ENCODE measurements around the gene SIRT3. TPM values are rescaled to one million over a fixed set of nuclear protein-coding genes. Genes with fewer than 3 reads are reported as not detected.
"Not testable (repeated sequence)": the region's sequence is repeated elsewhere in the genome, so short reads cannot be mapped to it uniquely, and the experiment has no call there.

The SIRT3 gene
- total RNA-seq, 2 experiments from 2014 or later, result 12.8 to 15.9 TPM

DNA sequence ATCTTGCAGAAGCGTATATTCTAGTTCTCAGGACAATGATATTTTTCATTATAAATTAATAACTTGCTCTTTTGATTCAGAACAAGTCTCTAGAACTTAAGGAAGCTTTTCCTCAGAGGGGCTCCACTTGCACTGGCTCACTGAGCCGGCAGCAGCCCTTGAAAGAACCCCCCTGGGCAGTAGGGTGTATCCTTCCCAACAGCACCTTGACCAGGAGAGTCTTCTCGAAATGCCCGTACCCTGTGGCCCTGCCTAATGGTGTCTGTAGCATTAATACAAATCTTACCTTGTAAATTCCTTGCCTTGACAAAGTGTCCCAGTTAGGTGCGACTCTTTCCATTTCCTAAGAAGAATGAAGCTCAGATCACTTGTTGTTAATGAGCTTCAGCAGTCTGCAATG, 14.1 kb upstream of the SIRT3 start:
- Mint-ChIP-seq H3K27me3 (no peaks in the 10 kb centered on the region), H3K27ac (no peak overlapping the region), H3K9me3 (ENCODE audit: low read depth) (no peaks in the 10 kb centered on the region), H3K4me3 (no peak overlapping the region), H3K36me3 (peaks cover 53% of the 10 kb centered on the region), H3K4me1 (peaks cover 14% of the 10 kb centered on the region)
- CTCF ChIA-PET, result interaction anchor here (0.7 to 4.7 kb wide), 34 partner anchors 9 to 268 kb away, joined by 3 to 45 read pairs (median 7); partner anchors contain the start of genes BET1L, IFITM2, IFITM5 and NLRP6
- ATAC-seq (no peak), DNase-seq (no peak)

DNA sequence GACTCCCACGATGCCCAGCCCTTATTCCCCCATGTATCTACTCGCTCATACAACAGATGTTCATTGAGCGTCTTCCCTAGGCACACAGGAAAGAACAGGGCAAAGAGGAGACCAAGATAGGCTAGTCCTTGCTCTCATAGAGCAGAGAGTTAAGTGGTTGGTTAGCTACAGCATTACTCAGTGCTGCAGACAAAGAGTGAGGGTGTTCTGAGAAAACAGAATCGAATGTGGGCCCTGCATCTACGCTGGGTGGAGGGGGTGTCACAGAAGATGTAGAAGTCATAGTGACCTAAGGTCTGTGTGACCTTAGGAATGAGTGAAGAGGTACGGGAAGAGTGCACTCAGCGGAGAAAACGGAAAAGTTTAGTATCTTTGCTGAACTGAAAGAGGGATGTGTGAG, 12.9 kb upstream of the SIRT3 start:
- Mint-ChIP-seq H3K27ac (no peak overlapping the region), H3K27me3 (no peaks in the 10 kb centered on the region), H3K4me3 (no peak overlapping the region), H3K9me3 (ENCODE audit: low read depth) (no peaks in the 10 kb centered on the region), H3K4me1 (peaks cover 22% of the 10 kb centered on the region), H3K36me3 (peaks cover 59% of the 10 kb centered on the region)
- ATAC-seq (no peak), DNase-seq (no peak)
- CTCF ChIA-PET, result interaction anchor here (0.8 to 4.7 kb wide), 7 partner anchors 11 to 199 kb away, joined by 3 to 45 read pairs (median 5); partner anchors contain the start of gene PSMD13

DNA sequence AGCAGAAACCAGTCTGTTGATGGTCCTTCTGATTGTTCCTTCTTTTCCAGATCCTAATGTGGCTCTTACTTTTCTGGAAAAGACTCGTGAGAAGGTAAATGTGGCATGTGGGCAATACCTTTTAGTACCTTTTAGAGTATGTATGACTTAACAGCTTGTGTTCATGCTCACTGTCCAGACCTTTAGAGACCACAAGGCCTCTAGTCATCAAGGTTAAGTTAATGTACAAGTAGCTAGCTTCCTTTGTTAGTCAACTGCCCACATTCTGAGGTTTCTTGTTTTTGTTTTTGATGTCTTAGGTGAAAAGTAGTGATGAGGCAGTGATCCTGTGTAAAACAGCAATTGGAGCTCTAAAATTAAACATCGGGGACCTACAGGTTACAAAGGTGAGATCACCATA, 8.2 kb upstream of the SIRT3 start:
- no peak for DNase-seq
- Mint-ChIP-seq H3K36me3 (peaks cover 65% of the 10 kb centered on the region), H3K9me3 (ENCODE audit: low read depth) (no peaks in the 10 kb centered on the region), H3K27me3 (no peaks in the 10 kb centered on the region), H3K4me1 (peaks cover 45% of the 10 kb centered on the region), H3K27ac (peak overlapping the region; percentile 71), H3K4me3 (no peak overlapping the region)
- CTCF ChIA-PET, result interaction anchor here (0.7 to 1.3 kb wide), 5 partner anchors 19 to 115 kb away, joined by 3 to 4 read pairs (median 3); no protein-coding TSS in a partner anchor
- ATAC-seq, result peak; percentile 68

DNA sequence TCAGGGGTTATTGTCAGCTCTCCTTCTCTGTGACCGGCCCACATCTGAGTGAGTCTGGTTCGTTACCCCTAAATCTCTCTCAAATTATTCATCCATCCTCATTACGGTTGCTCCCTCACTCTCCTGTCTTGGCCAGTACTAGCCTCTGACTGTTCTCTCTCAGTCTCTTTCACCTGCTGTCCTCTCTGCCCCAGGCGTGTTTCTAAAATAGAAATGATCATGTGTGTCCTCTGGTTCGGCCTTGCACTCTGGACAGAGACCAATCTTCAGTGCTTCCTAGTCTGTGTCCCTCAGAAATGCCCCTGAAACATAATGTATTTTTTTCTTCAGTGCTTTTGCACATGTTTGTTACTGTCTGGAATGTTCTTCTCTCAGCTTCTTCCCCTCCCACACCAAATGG, 5.5 kb upstream of the SIRT3 start:
- Mint-ChIP-seq H3K27ac (peak overlapping the region; percentile 2), H3K36me3 (peaks cover 45% of the 10 kb centered on the region), H3K27me3 (no peaks in the 10 kb centered on the region), H3K4me3 (no peak overlapping the region), H3K9me3 (ENCODE audit: low read depth) (no peaks in the 10 kb centered on the region), H3K4me1 (peaks cover 61% of the 10 kb centered on the region)
- ATAC-seq, result no peak
- CTCF ChIA-PET, result interaction anchor here (0.9 to 3.4 kb wide), 3 partner anchors 9 to 39 kb away, joined by 4 to 13 read pairs (median 4); no protein-coding TSS in a partner anchor
- DNase-seq, result no peak

GRCh38 chr11:240315-240714, 4.2 kb upstream of the SIRT3 start:
- peaks cover 62% of the 10 kb centered on the region for H3K4me1 Mint-ChIP-seq
- DNase-seq, result no peak
- H3K9me3 Mint-ChIP-seq (ENCODE audit: low read depth), result no peaks in the 10 kb centered on the region
- H3K4me3 Mint-ChIP-seq, result no peak overlapping the region
- H3K36me3 Mint-ChIP-seq, result peaks cover 35% of the 10 kb centered on the region
- no peak overlapping the region for H3K27ac Mint-ChIP-seq
- no peaks in the 10 kb centered on the region for H3K27me3 Mint-ChIP-seq
- CTCF ChIA-PET, result interaction anchor here (0.6 to 3.4 kb wide), 3 partner anchors 10 to 183 kb away, joined by 3 to 13 read pairs (median 3); no protein-coding TSS in a partner anchor
- ATAC-seq, result no peak

- CTCF ChIA-PET, result interaction anchor here (0.6 to 2.4 kb wide), 5 partner anchors 10 to 169 kb away, joined by 3 to 19 read pairs (median 5); partner anchors contain the start of genes BET1L and RIC8A
- Mint-ChIP-seq H3K4me1 (peaks cover 51% of the 10 kb centered on the region), H3K27ac (peak overlapping the region; percentile 40), H3K4me3 (peak overlapping the region; percentile 32), H3K36me3 (peaks cover 24% of the 10 kb centered on the region)
- not testable (repeated sequence) for H3K9me3 Mint-ChIP-seq (ENCODE audit: low read depth); H3K27me3 Mint-ChIP-seq; DNase-seq; ATAC-seq
Observed at GRCh38 chr11:238346-238745, 2.2 kb upstream of the SIRT3 start.

DNA sequence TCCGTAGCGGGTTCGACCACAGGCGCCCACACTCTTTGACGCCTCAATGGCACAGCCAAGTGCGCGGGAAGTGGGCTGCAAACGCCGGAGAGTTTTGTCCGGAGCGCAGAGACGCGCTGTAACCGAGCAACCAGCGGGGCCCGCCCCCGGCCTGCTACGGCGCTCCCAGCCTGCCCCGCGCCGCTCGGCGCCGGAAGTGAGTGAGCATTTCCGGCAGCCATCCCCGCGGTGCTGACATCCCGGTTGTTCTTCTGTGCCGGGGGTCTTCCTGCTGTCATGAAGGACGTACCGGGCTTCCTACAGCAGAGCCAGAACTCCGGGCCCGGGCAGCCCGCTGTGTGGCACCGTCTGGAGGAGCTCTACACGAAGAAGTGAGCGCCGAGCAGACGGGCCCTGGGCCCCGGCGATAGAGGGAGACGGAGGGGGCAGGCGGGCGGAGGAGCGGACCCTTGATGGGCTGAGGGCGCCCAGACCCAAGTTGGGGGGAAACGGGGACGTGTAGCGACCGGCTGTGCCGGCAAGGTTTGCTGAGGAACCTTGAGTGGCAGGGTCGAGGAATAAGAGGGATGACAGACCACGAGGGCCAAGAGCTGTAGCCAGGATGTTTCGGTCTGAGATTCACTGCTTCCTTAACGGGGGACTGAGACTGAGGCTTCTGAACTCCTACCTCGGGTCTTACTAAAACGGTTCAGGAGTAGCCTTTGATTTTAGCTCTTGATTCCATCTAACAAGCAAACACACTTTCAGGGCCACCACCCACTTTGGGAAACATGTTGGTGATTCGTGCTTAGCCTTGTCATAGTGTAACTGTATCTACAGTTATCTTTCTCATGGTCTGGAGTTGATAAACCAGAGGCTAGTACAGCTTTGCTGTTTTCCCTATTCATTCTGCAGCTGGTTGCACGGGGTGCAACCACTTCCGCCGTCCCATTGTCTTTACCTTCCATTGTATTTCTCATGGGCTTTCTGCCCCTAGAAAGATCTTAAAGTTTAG, 929 bp upstream of the SIRT3 start, which contains the start of gene PSMD13:
Gene PSMD13 (plus strand): TSS at position 203 of the 994 bp plus-strand sequence. CDS start 74 bp downstream, at position 277.
- peaks cover 14% of the 10 kb centered on the region for H3K36me3 Mint-ChIP-seq
- H3K4me1 Mint-ChIP-seq, result peaks cover 46% of the 10 kb centered on the region
- H3K27me3 Mint-ChIP-seq, result no peaks in the 10 kb centered on the region
- peak; percentile 92 for DNase-seq
- no peaks in the 10 kb centered on the region for H3K9me3 Mint-ChIP-seq (ENCODE audit: low read depth)
- H3K27ac Mint-ChIP-seq, result peak within 1 kb of the TSS; percentile 99
- CTCF ChIA-PET, result interaction anchor here (0.5 to 2.4 kb wide), 9 partner anchors 11 to 479 kb away, joined by 3 to 19 read pairs (median 4); partner anchors contain the start of genes BET1L and RIC8A
- ATAC-seq, result peak; percentile 89
- H3K4me3 Mint-ChIP-seq, result peak within 1 kb of the TSS; percentile 83

GRCh38 chr11:235609-235996, 539 bp downstream of the SIRT3 start:
- ATAC-seq (peak; percentile 11), DNase-seq (peak; percentile 74)
- peak overlapping the region; percentile 79 for H3K27ac Mint-ChIP-seq
- H3K9me3 Mint-ChIP-seq (ENCODE audit: low read depth), result no peaks in the 10 kb centered on the region
- H3K36me3 Mint-ChIP-seq, result peaks cover 3% of the 10 kb centered on the region
- peak overlapping the region; percentile 83 for H3K4me3 Mint-ChIP-seq
- H3K27me3 Mint-ChIP-seq, result no peaks in the 10 kb centered on the region
- peaks cover 36% of the 10 kb centered on the region for H3K4me1 Mint-ChIP-seq
- CTCF ChIA-PET, result interaction anchor here (0.6 to 2.2 kb wide), 6 partner anchors 16 to 32 kb away, joined by 3 to 7 read pairs (median 3); partner anchors contain the start of genes BET1L and RIC8A

GRCh38 chr11:235180-235579, 962 bp downstream of the SIRT3 start:
- H3K27me3 Mint-ChIP-seq, result no peaks in the 10 kb centered on the region
- ATAC-seq (no peak), DNase-seq (no peak)
- CTCF ChIA-PET, result interaction anchor here (0.6 to 2.2 kb wide), 5 partner anchors 16 to 32 kb away, joined by 3 to 7 read pairs (median 3); partner anchors contain the start of genes BET1L and RIC8A
- no peaks in the 10 kb centered on the region for H3K9me3 Mint-ChIP-seq (ENCODE audit: low read depth)
- H3K4me1 Mint-ChIP-seq, result peaks cover 33% of the 10 kb centered on the region
- H3K4me3 Mint-ChIP-seq, result peak overlapping the region; percentile 83
- no peaks in the 10 kb centered on the region for H3K36me3 Mint-ChIP-seq
- peak overlapping the region; percentile 79 for H3K27ac Mint-ChIP-seq

- ATAC-seq (no peak), DNase-seq (no peak)
- peaks cover 13% of the 10 kb centered on the region for H3K4me1 Mint-ChIP-seq
- CTCF ChIA-PET, result no interaction called here
- no peaks in the 10 kb centered on the region for H3K36me3 Mint-ChIP-seq
- H3K27me3 Mint-ChIP-seq, result no peaks in the 10 kb centered on the region
- no peak overlapping the region for H3K27ac Mint-ChIP-seq
- H3K4me3 Mint-ChIP-seq, result no peak overlapping the region
- no peaks in the 10 kb centered on the region for H3K9me3 Mint-ChIP-seq (ENCODE audit: low read depth)
Observed at GRCh38 chr11:232783-233565, 3.2 kb downstream of the SIRT3 start.

GRCh38 chr11:230431-230830, 5.7 kb downstream of the SIRT3 start:
- no peak for DNase-seq
- H3K4me1 Mint-ChIP-seq, result peaks cover 12% of the 10 kb centered on the region
- CTCF ChIA-PET, result interaction anchor here (2.3 kb wide), 1 partner anchor 20 kb away, joined by 7 read pairs; no protein-coding TSS in a partner anchor
- no peak overlapping the region for H3K27ac Mint-ChIP-seq
- H3K36me3 Mint-ChIP-seq, result no peaks in the 10 kb centered on the region
- H3K27me3 Mint-ChIP-seq, result no peaks in the 10 kb centered on the region
- no peak overlapping the region for H3K4me3 Mint-ChIP-seq
- no peaks in the 10 kb centered on the region for H3K9me3 Mint-ChIP-seq (ENCODE audit: low read depth)
- ATAC-seq, result no peak

DNA sequence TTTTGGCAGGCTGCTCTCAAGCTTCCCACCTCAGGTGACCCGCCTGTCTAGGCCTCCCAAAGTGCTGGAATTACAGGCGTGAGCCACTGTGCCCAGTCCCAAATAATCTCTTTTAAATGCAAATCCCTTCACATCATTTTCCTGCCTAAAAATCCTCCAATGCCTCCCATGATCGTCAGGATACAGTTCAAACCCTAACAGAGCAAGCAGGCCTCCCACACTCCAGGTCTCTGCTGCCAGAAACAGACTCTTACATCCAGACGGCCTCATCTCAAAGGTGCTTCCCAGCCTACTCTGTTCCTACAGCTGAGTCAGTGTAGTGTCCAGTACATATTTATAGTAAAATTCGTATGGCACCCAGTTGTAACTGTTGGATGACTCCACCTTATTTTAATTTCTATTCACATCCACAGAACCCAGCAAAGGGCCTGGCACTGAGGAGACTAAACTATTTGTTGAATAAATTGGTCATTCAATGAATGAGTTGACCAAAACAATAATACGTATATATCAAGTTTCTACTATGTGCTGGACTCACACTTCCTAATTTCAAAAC, 8.2 kb downstream of the SIRT3 start:
- H3K27me3 Mint-ChIP-seq, result no peaks in the 10 kb centered on the region
- CTCF ChIA-PET, result interaction anchor here (1.1 to 1.4 kb wide), 2 partner anchors 19 to 23 kb away, joined by 3 read pairs; no protein-coding TSS in a partner anchor
- no peaks in the 10 kb centered on the region for H3K36me3 Mint-ChIP-seq
- no peak for DNase-seq
- no peak for ATAC-seq
- H3K9me3 Mint-ChIP-seq (ENCODE audit: low read depth), result no peaks in the 10 kb centered on the region
- H3K27ac Mint-ChIP-seq, result no peak overlapping the region
- no peak overlapping the region for H3K4me3 Mint-ChIP-seq
- H3K4me1 Mint-ChIP-seq, result peaks cover 7% of the 10 kb centered on the region
